KBM-7 (cell line): Measurements from ENCODE around the gene NAALADL2.
A peak's percentile ranks its signal among the peaks of the same experiment; 100 is the strongest.

ENCODE experiments used
- DNase-seq: peaks from one replicate; pipeline ENCODE4 v3.0.0-alpha.2; 2015
- in situ Hi-C: fragments of 300-500 bp; cut with MboI; formaldehyde crosslinking; loops from 2 replicates; pipeline ENCODE4 v1.14.3; 2020; ENCODE audit warnings: low sequenced_read_pairs, low pct_unique_long_range_greater_than_20kb, mixed read lengths

The NAALADL2 gene

GRCh38 chr3:174859114-174859735 lies at the start of gene NAALADL2:
TSS of gene NAALADL2 (plus strand) at chr3:174859334.
- no peak for DNase-seq
- in situ Hi-C loops: no loop called here

- peak; percentile 1 for DNase-seq
Observed at GRCh38 chr3:174810254-174810653, 48.9 kb upstream of the NAALADL2 start.

GRCh38 chr3:174812172-174812862 lies 46.8 kb upstream of the NAALADL2 start:
- DNase-seq: no peak
- in situ Hi-C loops: no loop called here

More at GRCh38 chr3:174810254-174810653, 48.9 kb upstream of the NAALADL2 start:
- in situ Hi-C loops: no loop called here

DNA sequence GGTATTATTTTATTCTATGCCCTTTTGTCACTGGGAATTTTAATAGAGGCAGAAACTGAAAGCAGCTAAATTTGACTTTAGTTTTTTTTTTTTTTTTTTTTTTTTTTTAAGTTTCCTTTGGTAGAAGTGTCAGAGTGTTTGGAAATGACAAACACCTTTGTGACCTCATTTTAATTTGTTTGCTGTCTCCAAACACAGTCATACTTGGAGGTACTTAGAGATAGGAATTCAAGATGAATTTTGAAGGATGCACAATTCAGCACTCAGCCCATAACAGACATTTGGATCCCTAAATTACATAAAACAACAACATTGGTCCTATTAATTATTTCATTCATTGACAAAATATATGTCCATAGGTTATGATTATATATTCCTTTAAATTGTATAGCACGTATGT lies 43.4 kb upstream of the NAALADL2 start:
- in situ Hi-C loops: no loop called here
- no peak for DNase-seq

- in situ Hi-C loops: no loop called here
- no peak for DNase-seq
Observed at GRCh38 chr3:174820885-174821284, 38.2 kb upstream of the NAALADL2 start.

DNA sequence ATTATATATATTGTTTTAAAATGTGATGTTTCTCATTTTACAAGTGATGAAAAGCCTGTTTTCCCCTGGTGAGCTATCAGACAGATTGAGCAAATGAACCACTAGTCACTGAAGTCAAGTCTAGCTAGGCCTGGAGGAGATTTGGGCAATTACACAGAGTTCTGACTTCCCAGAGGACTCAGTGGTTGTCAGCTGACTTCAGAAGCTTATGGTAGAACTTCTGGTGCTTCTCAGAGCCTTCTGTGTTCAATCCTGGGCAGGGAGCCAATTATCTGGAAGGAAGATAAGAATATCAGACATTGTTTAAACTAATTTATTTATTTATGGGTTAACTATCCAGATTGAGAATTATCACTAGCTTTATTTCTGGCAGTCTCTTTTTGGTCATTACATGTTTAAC lies 37.7 kb upstream of the NAALADL2 start:
- no peak for DNase-seq
- in situ Hi-C loops: no loop called here

GRCh38 chr3:174822320-174822719 lies 36.8 kb upstream of the NAALADL2 start:
- in situ Hi-C loops: no loop called here
- DNase-seq: no peak

GRCh38 chr3:174826069-174826468 lies 33.1 kb upstream of the NAALADL2 start:
- DNase-seq: no peak
- in situ Hi-C loops: no loop called here

GRCh38 chr3:174844746-174845145 lies 14.4 kb upstream of the NAALADL2 start:
- DNase-seq: no peak
- in situ Hi-C loops: no loop called here

GRCh38 chr3:174846055-174846454 lies 13.1 kb upstream of the NAALADL2 start:
- in situ Hi-C loops: no loop called here

GRCh38 chr3:174854987-174855386 lies 4.1 kb upstream of the NAALADL2 start:
- in situ Hi-C loops: no loop called here
- DNase-seq: no peak

More at GRCh38 chr3:174846055-174846454, 13.1 kb upstream of the NAALADL2 start:
- no peak for DNase-seq

DNA sequence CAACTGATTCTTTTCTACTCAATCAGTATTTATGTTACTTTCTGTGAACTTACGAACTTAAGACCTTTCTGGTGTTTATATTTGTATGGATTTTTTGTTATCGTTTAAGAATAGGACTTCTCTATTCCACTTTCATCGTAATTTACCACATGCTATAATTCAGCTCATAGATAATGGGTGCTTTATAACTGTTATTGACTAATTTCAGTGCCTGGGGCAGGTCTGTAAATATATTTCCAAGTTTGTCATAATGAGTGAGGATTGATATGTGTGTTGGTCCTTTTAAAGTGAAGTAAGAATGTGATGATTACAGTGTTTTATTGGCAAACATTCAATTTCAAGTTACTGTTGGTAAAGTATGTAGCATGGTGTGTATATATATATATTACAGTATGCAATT lies 1.8 kb upstream of the NAALADL2 start:
- in situ Hi-C loops: no loop called here
- DNase-seq: no peak

- DNase-seq: no peak
- in situ Hi-C loops: no loop called here
Observed at GRCh38 chr3:174858353-174858752, 781 bp upstream of the NAALADL2 start.

- no peak for DNase-seq
- in situ Hi-C loops: no loop called here
Observed at GRCh38 chr3:174859756-174860155, 622 bp downstream of the NAALADL2 start.

- DNase-seq: no peak
- in situ Hi-C loops: no loop called here
Observed at GRCh38 chr3:174862101-174862500, 3.0 kb downstream of the NAALADL2 start.

DNA sequence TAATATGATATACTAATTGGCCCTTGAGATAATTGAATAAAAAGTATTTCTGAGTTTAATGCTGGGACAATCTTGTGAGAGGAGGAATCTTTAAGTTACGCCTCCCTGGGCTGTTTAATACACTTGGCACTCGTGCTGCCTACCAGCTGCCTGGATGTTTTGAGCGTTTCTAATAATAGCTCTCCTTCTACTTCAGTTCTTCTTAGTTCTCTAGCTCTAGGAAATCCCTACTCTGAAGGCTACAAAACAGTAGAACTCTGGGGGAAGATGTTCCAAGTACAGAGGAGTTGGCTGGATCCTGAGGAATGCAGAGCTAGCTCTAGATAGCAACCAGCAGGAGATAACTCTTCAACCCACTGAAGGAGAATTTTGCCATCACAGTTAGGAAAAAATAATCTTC lies 3.5 kb downstream of the NAALADL2 start:
- no peak for DNase-seq
- in situ Hi-C loops: no loop called here

GRCh38 chr3:174863488-174863887 lies 4.4 kb downstream of the NAALADL2 start:
- in situ Hi-C loops: no loop called here

GRCh38 chr3:174869448-174869847 lies 10.3 kb downstream of the NAALADL2 start:
- DNase-seq: no peak
- in situ Hi-C loops: no loop called here

More at GRCh38 chr3:174863488-174863887, 4.4 kb downstream of the NAALADL2 start:
- no peak for DNase-seq

- no peak for DNase-seq
- in situ Hi-C loops: no loop called here
Observed at GRCh38 chr3:174873832-174874657, 14.9 kb downstream of the NAALADL2 start.

- DNase-seq: no peak
- in situ Hi-C loops: no loop called here
Observed at GRCh38 chr3:174882789-174883188, 23.7 kb downstream of the NAALADL2 start.
